ENCODE results near the gene RAB38.

The RAB38 gene

GRCh38 chr11:88101881-88102597 is 73.2 kb downstream of the RAB38 start:
- no peak for DNase-seq

DNA sequence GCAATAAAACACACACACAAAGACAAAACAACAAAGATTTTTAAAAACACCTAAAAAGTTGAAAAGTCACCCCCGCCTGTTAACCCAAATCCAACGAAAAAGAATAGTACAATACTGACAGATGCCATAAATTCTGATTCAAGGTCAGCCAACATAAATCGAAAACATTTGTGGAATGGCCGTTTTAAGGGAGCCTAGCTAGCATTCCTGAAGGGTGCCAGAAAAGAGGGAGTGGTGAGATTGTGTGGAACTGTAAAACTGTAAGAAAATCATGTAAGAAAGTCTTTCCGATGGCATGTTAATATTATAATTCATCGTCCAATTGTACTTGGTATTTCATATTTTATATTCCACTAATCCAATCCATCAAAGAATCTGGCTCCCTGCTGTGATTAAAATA is 75.1 kb downstream of the RAB38 start:
- no peak for DNase-seq

DNA sequence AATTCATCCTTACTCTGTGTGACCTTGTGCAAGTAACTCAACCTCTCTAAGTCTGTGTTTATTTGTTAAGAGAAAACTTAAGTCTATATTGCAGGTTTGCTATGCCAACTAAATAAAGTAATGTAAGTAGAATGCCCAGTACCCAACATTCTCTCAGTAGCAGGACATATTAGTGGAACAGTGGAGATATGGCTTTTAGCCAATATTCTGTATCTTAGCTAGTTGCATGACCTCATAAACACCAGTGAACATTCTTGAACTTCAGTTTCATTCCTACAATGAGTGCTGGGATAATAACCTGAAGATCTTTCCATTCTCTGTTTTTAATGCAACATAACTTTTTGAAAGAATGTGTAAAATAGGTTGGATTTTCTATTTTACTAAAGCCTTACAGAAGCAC is 77.0 kb downstream of the RAB38 start:
- no peak for DNase-seq

GRCh38 chr11:88089134-88089533 is 86.1 kb downstream of the RAB38 start:
- no peak for DNase-seq

- DNase-seq: no peak
Measured at GRCh38 chr11:88087337-88087736, 87.9 kb downstream of the RAB38 start.

- DNase-seq: no peak
Measured at GRCh38 chr11:88086297-88086696, 88.9 kb downstream of the RAB38 start.

- DNase-seq: no peak
Measured at GRCh38 chr11:88070437-88070836, 104.8 kb downstream of the RAB38 start.

GRCh38 chr11:88068848-88069554 is 106.2 kb downstream of the RAB38 start:
- DNase-seq: no peak

DNA sequence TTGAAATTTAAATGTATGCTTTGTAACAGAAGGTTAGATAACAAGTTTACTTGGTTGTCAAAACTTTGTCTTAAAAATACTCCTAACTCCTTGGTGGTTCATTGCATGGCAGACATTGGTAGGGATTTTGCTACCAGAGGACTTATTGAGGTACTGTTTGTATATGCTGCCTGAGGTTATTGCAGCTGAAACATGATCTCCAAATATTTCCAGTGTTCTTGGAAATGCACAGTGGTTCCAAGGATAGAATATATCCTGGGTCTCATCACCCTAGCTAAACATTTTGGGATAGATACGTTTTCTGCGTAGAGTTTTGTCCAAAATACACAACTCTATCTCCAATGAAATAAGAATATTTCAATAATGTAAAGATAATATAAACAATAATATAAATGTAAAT is 109.2 kb downstream of the RAB38 start:
- DNase-seq: no peak

- no peak for DNase-seq
Measured at GRCh38 chr11:88064097-88064705, 111.0 kb downstream of the RAB38 start.
